GM21737 (cell line): ENCODE measurements around the gene TAP1.
A peak's percentile ranks its signal among the peaks of the same experiment; 100 is the strongest.
"Not testable (repeated sequence)": the region's sequence is repeated elsewhere in the genome, so short reads cannot be mapped to it uniquely, and the experiment has no call there.

Experiments
- ATAC-seq: cut with Tn5 transposase; IDR thresholded peaks from one replicate; pipeline ENCODE4 v1.9.1; 2021; ENCODE audit warnings: mild to moderate bottlenecking, moderate library complexity; ENCODE audit not compliant: unreplicated experiment

TAP1 gene

DNA sequence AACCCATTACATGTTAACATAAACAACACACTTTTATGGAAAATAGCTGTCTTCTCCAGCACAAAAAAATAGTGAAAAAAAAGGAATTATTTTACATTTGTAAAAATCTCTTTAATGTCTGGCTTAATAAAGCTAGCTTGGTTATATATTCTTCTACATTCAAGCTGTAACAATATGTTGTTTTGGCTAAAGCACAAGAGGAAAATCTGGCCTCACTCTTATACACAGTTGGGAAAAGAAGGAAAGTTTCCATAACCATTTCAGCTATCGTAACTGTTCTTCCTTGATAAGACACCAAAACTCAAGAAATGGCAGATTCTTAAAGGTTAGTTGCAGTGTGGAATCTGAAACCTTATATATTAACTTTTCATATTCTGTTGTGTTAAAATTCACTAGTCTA lies 44.3 kb downstream of the TAP1 start:
- ATAC-seq = no peak

DNA sequence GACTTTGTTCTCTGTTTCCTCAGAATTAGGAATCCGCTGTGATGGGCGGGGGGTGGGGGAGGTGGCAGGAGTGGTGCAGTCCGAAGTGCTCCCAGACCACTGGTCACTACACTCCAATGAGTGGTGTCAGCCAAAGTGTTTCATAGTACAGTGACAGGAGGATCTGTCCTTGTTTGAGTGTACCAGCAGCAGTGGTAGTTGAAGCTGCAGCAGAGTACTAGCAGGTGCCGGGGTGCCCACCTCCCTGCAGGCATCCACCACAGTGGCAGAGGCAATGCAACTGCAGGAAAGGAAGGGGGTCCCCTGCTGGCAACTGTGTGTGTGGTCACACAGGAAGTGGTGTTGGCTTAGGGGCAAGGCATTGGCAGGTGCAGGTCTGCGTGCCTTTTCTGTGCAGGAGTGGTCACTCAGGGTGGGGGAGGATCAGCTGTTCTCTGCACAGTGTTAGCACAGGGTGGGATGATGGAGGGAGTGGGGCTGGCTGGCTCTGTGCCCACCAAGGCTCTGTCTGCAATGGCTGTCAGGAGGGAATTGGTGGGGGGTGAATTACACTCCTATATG lies 46.4 kb downstream of the TAP1 start:
- ATAC-seq = no peak

DNA sequence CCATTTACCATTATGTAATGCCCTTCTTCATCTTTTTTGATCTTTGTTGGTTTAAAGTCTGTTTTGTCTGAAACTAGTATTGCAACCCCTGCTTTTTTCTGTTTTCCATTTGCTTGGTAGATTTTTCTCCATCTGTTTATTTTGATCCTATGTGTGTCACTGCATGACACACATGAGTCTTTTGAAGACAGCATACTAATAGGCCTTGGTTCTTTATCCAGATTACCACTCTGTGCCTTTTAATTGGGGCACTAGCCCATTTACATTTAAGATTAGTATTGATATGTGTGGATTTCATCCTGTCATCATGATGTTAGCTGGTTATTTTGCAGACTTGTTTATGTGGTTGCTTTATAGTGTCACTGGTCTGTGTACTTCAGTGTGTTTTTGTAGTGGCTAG lies 48.1 kb downstream of the TAP1 start:
- ATAC-seq = not testable (repeated sequence)

DNA sequence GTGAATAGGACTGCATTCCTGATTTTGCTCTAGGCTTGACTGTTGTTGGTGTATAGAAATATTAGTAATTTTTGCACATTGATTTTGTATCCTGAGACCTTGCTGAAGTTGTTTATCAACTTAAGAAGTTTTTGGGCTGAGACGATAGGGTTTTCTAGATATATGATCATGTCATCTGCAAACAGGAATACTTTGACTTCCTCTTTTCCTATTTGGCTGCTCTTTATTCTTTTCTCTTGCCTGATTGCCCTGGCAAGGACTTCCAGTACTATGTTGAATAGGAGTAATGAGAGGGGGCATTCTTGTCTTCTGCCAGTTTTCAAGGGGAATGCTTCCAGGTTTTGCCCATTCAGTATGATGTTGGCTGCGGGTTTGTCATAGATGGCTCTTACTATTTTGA lies 50.1 kb downstream of the TAP1 start:
- no peak for ATAC-seq

DNA sequence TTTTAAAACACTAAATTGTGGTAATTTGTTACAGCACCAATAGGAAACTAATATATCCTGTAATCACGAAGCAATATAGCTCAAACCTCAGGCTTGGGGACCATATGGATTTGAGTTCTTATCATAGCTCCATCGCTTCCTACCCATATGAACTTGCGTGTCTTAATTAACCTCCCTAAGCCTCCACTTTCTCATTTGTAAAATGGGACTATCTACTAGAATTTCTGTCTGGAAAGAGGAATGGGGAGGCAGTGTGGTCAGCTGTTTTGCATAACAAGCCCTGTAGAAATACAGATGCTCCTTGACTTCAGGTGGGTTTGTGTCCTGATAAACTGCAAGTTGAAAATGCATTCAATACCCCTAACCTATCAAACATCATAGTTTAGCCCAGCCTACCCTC lies 53.8 kb downstream of the TAP1 start:
- ATAC-seq = no peak

DNA sequence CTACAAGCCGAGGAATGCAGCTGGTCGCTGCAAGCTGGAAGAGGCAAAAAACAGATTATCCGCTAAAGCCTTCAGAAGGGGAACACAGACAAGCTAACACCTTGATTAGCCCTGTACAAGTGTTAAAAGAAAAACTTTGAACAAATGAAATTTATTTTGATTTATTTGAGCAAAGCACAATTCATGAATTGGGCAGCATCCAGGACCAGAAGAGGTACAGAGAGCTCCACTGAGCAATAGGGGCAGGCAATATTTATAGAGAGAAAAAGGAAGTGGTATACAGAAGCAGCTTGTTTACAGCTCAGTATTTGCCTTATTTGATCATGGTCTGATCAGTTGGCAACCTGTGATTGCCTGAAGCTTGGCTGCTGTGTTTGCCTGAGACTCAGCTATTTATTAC lies 54.3 kb downstream of the TAP1 start:
- ATAC-seq = no peak

DNA sequence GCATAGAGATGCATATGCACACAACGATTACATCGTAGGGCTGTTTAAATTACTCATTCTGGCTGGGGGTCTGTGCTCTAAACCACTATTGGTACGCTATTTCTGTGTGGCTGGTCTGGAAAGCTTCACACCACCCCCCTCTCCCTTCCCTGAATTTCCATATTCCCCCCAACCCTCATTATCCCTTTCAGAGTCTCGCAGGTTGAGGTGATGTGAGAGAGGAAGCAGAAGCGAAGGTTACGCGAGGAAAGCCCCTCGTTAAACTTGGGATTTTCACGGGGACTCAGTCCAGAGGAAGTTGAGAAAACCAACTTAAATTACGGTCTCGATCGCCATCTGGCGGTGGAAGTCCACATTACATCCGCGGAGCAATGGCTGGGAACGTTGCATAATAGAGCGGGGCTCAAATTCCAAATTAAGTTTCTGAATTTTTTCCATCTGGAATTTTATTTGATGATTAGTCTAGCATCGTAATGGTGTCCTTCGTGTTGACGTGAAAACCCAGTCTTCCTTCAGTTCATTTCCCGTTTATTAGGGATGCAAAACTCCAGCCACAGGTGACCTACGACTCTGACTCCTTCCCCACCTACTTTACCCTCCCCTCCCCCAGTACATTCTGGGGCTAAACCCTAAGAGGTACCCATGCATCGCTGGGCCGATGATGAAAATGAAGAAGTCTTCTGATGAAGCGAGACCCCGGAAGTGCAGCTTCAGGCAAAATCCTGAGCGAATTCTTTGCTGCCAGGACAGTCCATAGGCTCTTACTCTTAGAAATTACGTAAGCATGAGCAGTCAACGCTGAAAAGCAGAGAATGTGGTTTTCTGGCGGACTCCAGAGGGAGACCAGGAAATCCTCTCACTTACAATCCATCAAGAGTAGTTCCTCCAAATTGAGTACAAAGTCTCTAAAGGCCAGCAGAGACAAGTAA lies 56.4 kb downstream of the TAP1 start:
- ATAC-seq = peak; percentile 65
